Mesothelial cell of epicardium (in vitro differentiated cells): ENCODE measurements around the gene ATP2A2. TPM values are rescaled to one million over a fixed set of nuclear protein-coding genes. Genes with fewer than 3 reads are reported as not detected.

ENCODE experiments used
- DNase-seq, 2 experiments: peaks; one replicate each; pipeline ENCODE4 v3.0.0; 2021; ENCODE audit warnings: low spot score in 2 of 2; ENCODE audit not compliant: unreplicated experiment in 2 of 2
- H3K27ac Mint-ChIP-seq: 2 replicates; pipeline ENCODE4 v1.8.0; 2021; ENCODE audit warnings: mixed read lengths
- H3K27me3 Mint-ChIP-seq: 2 replicates; pipeline ENCODE4 v1.8.0; 2021; ENCODE audit warnings: low read depth, mixed read lengths
- H3K36me3 Mint-ChIP-seq: 2 replicates; pipeline ENCODE4 v1.8.0; 2021; ENCODE audit warnings: mixed read lengths
- H3K4me1 Mint-ChIP-seq: 2 replicates; pipeline ENCODE4 v1.8.0; 2021; ENCODE audit warnings: mixed read lengths
- H3K4me3 Mint-ChIP-seq: 2 replicates; pipeline ENCODE4 v1.8.0; 2021; ENCODE audit warnings: mild to moderate bottlenecking, moderate library complexity, mixed read lengths
- H3K9me3 Mint-ChIP-seq: 2 replicates; pipeline ENCODE4 v1.8.0; 2021; ENCODE audit warnings: mixed read lengths
- total RNA-seq: library from RNA; stranded (reverse); gene quantifications from 3 replicates; pipeline ENCODE4 v1.2.1, GENCODE V29; 2021
- TF ChIP-seq, protein P1 (sequence below): fragments of 200-600 bp; sonication (generic); IDR thresholded peaks from one replicate; pipeline ENCODE4 v1.5.0; 2021; ENCODE audit warnings: antibody characterized with exemption; ENCODE audit not compliant: unreplicated experiment

The ATP2A2 gene
- total RNA-seq, 1 donor from 2014 or later = 186 TPM

DNA sequence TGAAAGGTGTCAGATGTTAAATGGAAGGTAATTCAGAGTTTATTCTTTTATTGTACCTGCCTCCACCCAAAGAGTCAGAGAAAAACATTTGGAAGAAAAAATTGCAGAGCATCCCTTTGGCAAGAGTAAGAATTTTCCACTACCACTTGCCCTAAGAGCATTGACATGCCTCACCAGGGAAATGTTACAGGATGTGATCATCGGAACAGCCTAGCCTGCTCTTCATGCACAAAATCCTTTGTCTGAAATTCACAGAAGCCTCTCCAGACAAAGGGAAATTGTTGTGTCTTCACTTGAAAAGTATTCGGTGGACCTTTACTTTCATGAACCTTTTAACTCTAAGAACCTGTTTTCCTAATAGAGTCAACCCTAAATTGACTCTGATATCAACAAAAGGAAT, 36.9 kb downstream of the ATP2A2 start:
- H3K36me3 Mint-ChIP-seq = peaks cover 17% of the 10 kb centered on the region
- H3K9me3 Mint-ChIP-seq = no peaks in the 10 kb centered on the region
- peaks cover 5% of the 10 kb centered on the region for H3K4me1 Mint-ChIP-seq
- H3K27ac Mint-ChIP-seq = peak overlapping the region; percentile 14
- TF ChIP-seq, protein P1, sequence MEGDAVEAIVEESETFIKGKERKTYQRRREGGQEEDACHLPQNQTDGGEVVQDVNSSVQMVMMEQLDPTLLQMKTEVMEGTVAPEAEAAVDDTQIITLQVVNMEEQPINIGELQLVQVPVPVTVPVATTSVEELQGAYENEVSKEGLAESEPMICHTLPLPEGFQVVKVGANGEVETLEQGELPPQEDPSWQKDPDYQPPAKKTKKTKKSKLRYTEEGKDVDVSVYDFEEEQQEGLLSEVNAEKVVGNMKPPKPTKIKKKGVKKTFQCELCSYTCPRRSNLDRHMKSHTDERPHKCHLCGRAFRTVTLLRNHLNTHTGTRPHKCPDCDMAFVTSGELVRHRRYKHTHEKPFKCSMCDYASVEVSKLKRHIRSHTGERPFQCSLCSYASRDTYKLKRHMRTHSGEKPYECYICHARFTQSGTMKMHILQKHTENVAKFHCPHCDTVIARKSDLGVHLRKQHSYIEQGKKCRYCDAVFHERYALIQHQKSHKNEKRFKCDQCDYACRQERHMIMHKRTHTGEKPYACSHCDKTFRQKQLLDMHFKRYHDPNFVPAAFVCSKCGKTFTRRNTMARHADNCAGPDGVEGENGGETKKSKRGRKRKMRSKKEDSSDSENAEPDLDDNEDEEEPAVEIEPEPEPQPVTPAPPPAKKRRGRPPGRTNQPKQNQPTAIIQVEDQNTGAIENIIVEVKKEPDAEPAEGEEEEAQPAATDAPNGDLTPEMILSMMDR = no peak
- DNase-seq = no peak
- no peaks in the 10 kb centered on the region for H3K27me3 Mint-ChIP-seq
- H3K4me3 Mint-ChIP-seq = no peak overlapping the region

DNA sequence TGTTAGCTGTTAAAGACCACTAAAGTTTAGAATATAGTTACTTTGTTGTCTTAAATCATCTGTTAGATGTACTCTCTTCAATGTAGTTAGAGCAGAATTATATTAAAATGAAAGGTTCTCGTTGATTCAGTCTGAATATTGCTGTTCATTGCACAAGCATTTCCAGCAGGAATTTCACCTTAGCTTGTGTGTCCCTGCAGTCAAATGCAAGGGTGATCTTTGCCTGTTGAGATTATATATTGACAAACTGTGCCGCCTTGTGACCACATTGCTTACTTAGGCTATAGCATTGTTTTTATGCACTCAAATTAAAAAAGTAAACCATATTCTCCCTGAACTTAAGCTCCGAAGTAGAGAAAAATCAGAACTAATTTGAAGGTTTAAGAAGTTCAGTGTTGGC, 39.5 kb downstream of the ATP2A2 start:
- no peaks in the 10 kb centered on the region for H3K27me3 Mint-ChIP-seq
- H3K4me1 Mint-ChIP-seq = peaks cover 3% of the 10 kb centered on the region
- TF ChIP-seq, protein P1 = no peak
- H3K36me3 Mint-ChIP-seq = peaks cover 10% of the 10 kb centered on the region
- H3K4me3 Mint-ChIP-seq = no peak overlapping the region
- H3K9me3 Mint-ChIP-seq = no peaks in the 10 kb centered on the region
- no peak for DNase-seq
- H3K27ac Mint-ChIP-seq = peak overlapping the region; percentile 47

DNA sequence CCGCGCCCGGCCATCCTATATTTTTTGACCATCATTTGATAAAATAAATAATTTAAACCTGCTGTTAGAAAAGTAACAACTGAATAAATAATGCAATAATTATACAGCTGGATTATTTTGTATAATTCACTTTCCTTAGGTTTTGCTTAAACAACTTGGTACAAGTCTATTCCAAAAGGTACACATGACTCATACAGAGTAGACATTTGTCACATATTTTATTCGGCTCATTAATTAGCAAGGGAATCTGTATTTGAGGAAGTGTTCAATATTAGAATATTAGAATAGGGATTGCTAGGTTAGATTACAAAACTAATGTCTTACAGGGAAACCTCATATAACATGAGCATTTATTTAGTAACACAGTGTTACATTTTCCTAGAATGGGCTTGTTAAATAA, 48.7 kb downstream of the ATP2A2 start:
- TF ChIP-seq, protein P1 = no peak
- DNase-seq = no peak
- Mint-ChIP-seq H3K27ac (no peak overlapping the region), H3K36me3 (peaks cover 45% of the 10 kb centered on the region), H3K4me1 (peaks cover 2% of the 10 kb centered on the region), H3K9me3 (no peaks in the 10 kb centered on the region), H3K27me3 (no peaks in the 10 kb centered on the region), H3K4me3 (no peak overlapping the region)

DNA sequence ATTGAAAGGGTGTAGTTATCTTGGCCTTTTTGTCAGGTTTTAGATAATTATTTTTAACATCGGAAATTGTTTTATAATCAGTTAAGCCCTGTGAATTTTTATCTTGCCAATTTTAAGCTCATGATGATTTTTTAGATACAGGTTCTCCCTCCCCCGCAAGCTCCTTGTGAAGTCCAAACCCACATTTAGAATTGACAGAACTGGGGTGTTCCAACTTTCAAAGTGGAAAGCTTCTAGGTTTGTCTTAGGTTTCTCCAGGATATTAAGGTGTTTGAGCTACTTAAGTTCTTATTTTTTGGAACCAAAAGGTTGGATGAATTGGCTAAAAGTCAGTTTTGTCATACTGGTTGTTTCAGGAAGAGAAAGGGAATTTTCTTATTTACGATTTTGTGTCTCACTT, 49.1 kb downstream of the ATP2A2 start:
- TF ChIP-seq, protein P1 = no peak
- H3K4me1 Mint-ChIP-seq = peaks cover 2% of the 10 kb centered on the region
- no peaks in the 10 kb centered on the region for H3K27me3 Mint-ChIP-seq
- peaks cover 45% of the 10 kb centered on the region for H3K36me3 Mint-ChIP-seq
- no peak overlapping the region for H3K4me3 Mint-ChIP-seq
- H3K9me3 Mint-ChIP-seq = no peaks in the 10 kb centered on the region
- DNase-seq = no peak
- H3K27ac Mint-ChIP-seq = peak overlapping the region; percentile 81

DNA sequence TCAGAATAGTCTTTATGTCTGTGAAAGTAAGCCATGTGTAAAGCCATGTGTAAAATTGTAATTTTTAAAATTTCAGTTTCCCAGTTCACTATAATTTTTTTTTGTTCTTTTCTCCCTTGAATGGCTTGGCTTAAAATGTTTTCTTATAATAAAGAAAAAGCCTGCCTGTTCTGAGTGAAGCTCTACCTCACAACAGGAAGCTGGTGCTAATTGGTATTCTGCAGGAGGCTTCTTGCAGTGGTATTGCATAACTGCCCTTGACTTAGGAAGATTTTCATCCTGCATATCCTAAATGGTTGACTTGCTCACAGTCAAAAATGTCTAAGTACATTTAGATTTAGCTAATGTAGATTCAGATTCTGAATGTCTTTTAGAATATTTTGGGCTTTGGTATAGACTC, 49.5 kb downstream of the ATP2A2 start:
- H3K36me3 Mint-ChIP-seq = peaks cover 47% of the 10 kb centered on the region
- no peak for DNase-seq
- H3K27me3 Mint-ChIP-seq = no peaks in the 10 kb centered on the region
- no peak overlapping the region for H3K4me3 Mint-ChIP-seq
- peak overlapping the region; percentile 81 for H3K27ac Mint-ChIP-seq
- TF ChIP-seq, protein P1 = no peak
- no peaks in the 10 kb centered on the region for H3K9me3 Mint-ChIP-seq
- peaks cover 2% of the 10 kb centered on the region for H3K4me1 Mint-ChIP-seq

DNA sequence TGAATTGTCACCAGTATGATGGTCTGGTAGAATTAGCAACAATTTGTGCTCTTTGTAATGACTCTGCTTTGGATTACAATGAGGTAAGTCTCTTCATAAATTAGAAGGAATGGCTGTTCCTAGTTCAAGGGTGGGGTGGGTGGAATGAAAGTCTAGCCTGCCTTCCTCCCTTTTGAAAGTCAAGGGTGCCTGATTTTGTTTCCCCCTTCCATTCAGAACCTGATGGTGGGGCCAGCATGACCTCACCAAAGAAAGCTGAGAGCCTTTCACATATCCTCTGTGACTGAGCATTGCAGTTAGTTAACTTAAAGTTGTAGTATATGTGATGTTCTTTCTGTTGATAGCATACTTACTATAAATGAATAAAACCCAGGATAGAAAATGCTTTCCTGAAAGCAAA, 52.2 kb downstream of the ATP2A2 start:
- Mint-ChIP-seq H3K4me3 (no peak overlapping the region), H3K27ac (no peak overlapping the region), H3K27me3 (no peaks in the 10 kb centered on the region), H3K4me1 (peaks cover 2% of the 10 kb centered on the region), H3K9me3 (no peaks in the 10 kb centered on the region), H3K36me3 (peaks cover 38% of the 10 kb centered on the region)
- TF ChIP-seq, protein P1 = no peak
- DNase-seq = no peak
